Activated CD8-positive, alpha-beta memory T cell treated with anti-CD3 and anti-CD28 coated beads, Interleukin-2, amount 50 U/mL, for 48 hours (primary cell): ENCODE data around the gene FIBCD1.

Experiments used
- DNase-seq: peaks from one replicate; pipeline ENCODE4 v3.0.0-alpha.2; 2020

Gene FIBCD1

DNA sequence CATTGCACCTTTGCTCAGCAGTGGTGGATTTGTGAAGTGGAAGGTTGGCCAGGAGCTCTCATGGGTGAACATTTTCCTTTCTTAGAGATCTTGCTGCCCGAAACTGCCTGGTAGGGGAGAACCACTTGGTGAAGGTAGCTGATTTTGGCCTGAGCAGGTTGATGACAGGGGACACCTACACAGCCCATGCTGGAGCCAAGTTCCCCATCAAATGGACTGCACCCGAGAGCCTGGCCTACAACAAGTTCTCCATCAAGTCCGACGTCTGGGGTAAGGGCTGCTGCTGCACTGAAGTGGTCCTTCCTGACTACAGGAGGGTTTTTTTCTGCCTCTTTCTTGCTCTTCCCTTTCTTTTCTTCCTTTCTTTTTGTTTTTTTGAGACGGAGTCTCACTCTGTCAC lies 64.3 kb downstream of the FIBCD1 start:
- DNase-seq, result no peak

DNA sequence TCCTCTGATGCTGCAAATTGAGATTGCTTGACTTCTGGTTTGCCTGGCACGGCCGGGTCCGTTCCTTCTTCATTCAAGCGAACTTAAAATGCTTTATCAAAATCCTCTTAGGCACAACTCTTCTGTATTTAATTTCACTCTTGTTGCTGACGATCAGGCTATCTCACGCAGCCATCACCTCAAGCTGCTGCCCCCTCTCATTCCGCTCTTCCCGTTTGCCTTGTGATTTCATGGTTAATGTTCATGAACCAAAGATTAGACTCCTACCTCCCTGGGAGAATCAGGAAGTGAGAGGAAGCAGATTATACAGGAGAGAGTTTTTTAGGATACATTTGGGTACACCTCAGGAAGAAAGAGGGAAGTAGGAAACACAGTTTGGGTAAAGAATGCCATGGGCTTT lies 65.1 kb downstream of the FIBCD1 start:
- DNase-seq, result no peak

DNA sequence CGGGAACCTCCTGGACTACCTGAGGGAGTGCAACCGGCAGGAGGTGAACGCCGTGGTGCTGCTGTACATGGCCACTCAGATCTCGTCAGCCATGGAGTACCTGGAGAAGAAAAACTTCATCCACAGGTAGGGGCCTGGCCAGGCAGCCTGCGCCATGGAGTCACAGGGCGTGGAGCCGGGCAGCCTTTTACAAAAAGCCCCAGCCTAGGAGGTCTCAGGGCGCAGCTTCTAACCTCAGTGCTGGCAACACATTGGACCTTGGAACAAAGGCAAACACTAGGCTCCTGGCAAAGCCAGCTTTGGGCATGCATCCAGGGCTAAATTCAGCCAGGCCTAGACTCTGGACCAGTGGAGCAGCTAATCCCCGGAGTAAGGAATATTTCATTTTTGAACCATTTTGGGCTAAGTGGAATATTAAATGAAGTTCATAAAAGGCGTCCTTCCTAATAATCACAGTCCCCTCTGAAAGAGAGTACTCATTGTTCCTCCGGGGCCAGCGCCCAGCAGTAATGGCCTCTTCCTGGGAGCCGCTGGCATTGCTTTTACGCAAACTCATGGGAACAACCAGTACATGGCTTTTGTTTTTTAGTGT lies 66.0 kb downstream of the FIBCD1 start:
- DNase-seq, result no peak

DNA sequence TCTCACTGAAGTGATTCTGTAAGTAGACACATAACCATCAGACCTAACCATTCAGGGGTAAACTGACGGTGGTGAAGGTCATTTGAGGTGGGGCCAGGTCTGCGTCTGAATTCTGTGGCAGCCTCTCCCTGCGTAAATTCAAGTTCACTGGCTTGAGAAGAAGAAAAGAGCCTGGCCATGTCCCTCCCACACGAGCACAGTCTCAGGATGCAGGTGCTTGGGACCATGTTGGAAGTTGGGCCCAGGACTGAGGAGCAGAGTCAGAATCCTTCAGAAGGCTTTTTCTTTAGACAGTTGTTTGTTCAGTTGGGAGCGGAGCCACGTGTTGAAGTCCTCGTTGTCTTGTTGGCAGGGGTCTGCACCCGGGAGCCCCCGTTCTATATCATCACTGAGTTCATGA lies 66.5 kb downstream of the FIBCD1 start:
- DNase-seq, result no peak

DNA sequence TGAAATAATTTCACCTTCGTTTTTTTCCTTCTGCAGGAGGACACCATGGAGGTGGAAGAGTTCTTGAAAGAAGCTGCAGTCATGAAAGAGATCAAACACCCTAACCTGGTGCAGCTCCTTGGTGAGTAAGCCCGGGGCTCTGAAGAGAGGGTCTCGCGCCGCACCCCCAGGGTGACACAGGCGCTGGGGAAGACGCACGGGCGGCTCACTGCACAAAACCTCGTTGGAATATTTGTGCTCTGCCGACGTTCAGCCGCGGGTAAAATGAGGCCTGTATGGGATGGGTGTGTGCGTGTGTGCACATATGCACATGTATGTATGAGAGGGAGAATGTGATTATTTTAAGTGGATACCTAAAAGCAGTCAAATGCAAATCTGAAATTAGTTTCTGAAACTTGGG lies 67.0 kb downstream of the FIBCD1 start:
- DNase-seq, result no peak

DNA sequence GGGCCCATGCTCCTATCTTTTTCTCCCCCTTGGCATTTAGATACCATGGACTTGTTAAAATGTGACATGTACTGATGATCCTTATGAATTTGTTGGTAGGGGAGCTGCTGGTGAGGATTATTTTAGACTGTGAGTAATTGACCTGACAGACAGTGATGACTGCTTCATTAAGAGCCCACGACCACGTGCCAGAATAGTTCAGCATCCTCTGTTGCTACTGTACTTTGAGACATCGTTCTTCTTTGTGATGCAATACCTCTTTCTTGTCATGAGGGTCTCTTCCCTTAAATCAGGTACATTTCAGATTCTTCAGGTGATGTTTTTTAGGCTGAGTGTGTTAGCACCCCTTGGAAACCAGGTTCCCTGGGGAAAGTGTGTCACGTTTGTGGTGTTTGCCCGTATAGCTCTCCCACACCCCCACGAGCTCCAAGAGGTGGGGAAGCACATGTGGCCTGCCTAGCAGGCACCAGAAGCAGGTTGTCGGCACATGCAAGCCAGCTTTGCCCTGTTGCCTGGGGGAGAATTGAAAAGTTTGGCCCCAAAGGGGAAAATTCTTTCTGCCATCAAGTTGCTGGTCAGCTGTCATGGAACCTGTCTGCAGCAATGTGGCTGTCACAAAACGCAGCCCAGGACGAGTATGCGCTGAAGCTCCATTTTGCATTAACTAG lies 67.5 kb downstream of the FIBCD1 start:
- no peak for DNase-seq

DNA sequence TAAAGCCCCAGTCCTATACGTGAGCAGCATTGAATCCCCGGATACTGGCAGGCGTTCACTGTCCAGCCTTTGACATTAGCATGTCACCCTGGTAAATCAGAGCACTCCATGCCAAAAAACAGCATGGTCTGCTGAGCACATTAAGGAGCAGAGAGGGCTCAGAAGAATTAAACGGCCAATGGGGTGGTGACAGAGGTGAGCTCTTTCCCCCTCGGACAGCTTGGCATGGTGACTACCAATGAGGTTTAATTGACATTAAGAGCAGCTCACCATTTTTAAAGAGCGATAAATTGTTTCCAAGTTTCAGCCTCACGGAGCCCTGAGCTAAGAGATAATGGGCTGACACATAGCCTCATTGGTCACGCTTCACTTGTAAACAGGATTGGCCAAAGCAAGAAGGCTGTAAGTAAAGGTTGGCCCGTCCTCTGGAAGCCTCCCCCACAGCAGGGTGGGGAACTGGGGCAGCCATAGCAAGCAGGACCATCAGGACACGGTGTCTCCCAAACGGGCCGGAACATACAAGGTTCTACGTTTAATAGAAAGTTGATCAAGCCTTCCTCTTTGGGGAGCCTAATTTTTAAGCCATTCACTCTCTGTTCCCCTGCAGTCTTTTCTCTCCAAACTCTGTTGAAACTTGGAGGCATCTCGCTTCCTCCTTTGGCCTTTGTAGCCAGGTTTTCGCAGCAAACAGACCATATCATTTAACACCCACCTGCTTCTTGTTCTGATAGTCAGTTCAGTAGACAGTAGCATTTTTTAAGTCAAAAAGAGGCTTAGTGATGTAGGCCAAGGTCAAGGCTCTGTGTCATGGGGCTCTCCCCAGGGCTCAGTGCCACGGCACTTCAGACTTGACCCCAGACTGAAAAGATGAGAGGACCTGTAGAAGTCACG lies 68.3 kb downstream of the FIBCD1 start:
- DNase-seq, result no peak

DNA sequence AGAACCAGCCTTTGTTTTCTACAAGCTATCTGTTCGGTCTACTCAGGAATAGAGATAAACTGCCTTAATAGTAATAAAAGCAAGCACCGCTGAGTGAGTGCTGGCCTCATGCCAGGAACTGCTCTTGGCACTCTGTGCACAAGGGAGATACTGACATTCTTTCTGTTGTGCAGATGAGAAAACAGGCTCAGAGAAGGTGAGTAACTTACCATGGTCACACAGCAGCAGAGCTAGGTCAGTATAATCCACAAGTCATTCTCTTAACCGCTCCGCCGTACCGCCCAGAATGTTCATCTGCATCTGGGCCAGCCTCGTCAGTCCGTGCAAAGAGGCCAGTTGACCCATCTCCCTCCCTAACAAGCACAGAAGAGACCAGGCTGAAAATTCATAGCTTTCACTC lies 69.8 kb downstream of the FIBCD1 start:
- no peak for DNase-seq

DNA sequence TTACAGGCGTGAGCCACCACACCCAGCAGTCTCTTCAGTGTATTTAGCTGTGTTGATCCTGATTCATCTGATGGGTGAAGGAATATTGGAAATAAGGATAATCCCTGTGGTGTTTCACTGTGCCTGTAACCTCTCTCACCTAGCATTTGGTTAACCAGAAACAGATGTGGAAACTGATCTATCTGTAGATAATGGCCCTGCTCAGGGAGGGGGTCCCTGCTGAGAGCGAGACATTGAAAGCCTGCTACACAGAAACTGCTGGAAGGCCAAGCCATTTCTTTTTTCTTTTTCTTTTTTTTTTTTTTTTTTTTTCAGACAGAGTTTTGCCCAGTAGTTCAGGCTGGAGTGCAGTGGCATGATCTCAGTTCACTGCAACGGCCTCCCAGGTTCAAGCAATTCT lies 70.8 kb downstream of the FIBCD1 start:
- DNase-seq, result no peak

DNA sequence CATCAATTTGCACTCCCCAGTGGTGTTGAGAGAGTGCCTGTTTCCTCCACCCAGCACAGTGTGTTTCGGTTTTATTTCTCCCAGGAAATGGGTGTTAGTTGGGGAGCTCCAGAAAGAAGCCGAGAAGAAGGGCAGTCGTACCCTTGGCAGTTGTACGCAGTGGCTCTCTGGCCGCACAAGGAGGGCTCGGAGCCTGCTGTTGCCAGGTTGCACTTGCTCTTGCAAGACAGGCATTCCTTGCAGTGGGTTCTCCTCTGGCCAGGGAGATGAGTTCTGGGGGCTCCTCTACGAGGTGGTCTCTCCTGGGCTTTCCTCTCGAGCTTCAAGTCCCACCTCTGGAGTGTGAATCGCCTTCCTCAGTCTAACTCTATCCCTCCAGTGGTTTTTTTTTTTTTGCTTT lies 71.5 kb downstream of the FIBCD1 start:
- DNase-seq, result no peak

DNA sequence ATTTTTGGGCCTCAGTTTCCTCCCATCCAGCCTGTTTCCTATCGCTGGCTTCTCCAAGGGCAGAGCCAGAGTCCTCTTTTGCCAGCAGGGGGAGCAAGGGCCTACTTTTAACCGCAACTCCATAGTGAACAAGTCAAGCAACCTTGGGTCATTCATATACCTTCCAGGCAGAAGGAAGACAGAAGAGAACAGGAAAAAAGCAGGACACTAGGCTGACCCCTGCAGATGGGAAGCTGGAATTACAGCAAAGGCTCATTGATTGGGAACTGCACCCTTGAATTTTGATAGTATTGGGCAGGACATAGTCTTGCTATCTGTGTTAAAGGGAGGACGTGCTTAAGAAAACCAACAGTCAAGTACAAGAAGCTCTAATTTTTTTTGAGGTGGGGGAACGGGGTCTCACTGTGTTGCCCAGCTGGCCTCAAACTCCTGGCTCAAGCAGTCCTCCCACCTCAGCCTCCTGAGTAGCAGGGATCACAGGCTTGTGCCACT lies 72.5 kb downstream of the FIBCD1 start:
- DNase-seq, result peak; percentile 68

DNA sequence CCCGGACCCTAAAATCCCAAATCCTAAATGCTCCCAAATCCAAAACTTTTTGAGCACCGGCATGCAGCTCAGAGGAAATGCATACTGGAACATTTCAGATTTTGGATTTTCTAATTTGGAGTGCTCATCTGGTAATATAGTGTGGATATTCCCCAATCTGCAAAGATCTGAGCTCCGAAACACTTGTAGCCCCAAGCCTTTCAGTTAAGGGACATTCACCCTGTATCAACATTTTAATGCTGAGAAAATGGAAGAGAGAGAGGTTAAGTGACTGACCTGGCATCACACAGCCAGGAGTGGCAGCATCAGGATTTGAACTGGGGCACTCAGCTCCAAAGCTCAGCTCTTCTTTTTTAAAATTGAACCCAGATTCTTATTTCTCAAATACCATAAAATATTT lies 73.1 kb downstream of the FIBCD1 start:
- DNase-seq, result no peak

DNA sequence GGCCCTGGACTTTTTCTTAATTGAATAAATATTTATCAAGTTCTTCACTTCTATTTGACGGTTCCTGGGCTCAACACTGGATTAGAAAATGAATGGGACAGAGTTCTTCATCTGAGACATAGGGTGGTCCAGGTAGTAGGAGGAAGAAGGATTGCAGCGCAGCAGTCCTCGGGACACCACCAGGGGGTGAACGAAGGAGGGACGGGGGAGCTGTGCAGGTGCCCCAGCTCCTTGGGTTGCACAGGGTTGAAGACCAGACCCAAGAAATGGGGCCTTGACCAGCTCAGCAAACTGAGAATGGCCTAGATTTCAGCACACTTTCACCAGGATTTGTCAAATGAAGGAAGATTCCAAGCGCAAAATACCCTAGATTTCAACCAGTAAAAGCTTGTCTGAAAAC lies 74.5 kb downstream of the FIBCD1 start:
- no peak for DNase-seq

DNA sequence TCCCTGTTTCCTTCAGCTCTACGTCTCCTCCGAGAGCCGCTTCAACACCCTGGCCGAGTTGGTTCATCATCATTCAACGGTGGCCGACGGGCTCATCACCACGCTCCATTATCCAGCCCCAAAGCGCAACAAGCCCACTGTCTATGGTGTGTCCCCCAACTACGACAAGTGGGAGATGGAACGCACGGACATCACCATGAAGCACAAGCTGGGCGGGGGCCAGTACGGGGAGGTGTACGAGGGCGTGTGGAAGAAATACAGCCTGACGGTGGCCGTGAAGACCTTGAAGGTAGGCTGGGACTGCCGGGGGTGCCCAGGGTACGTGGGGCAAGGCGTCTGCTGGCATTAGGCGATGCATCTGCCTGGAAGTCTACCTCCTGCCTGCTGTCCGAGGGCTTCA lies 76.3 kb downstream of the FIBCD1 start:
- DNase-seq, result no peak

DNA sequence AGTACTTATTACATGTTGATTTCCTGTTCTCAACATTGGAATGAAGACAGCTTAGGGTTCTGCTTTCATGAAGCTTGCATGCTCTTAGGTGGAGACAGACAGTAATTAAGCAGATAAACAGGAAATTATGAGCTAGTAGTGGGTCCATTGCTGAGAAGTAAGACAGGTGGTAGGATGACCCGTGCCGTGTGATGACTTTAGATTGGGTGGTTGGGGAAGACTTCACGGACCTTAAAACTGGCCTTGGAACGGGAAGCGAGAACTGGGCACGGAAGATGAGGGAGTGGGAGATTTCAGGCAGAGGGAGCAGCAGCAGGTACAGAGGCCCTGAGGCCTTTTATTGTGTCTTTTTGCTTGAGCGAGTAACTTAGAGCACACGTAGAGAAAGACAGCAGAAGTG lies 76.8 kb downstream of the FIBCD1 start:
- no peak for DNase-seq

DNA sequence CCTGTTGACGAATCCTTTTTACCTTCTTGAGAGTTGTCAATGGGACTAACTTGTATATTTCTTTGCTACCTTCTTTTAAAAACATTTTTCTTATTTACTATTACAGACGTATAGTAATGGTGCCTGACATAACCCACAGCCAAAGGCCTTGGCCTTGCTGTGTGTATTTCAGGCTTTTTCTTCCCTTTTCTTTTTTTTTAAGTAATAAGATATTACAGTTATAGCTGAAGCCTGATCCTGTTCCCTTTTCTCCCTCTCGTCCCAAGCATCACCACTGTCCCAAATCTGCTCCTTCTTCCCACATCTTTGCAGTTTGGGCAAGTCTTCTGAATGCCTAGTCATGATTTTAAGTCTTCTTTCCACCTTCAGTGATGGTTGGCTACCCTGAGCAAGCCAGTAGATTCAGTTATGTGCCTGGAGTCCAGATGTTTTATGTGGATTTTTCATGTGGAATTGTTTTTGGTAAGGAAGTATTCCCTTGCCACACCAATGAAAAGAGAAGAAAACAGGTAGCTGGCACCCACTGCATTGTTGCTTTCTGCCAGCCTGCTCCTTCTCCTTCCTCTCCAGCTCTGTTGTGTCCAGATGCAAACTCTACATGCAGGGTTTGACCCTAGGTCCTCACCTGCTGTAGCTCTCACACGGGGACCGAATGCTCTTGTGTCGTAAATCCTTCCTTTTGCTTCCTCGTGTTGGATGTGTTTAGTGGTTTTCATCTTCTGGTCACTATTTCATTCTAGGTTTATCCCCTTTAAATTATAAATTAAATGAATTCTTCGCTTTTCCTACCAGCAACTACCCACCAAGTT lies 77.5 kb downstream of the FIBCD1 start:
- no peak for DNase-seq

DNA sequence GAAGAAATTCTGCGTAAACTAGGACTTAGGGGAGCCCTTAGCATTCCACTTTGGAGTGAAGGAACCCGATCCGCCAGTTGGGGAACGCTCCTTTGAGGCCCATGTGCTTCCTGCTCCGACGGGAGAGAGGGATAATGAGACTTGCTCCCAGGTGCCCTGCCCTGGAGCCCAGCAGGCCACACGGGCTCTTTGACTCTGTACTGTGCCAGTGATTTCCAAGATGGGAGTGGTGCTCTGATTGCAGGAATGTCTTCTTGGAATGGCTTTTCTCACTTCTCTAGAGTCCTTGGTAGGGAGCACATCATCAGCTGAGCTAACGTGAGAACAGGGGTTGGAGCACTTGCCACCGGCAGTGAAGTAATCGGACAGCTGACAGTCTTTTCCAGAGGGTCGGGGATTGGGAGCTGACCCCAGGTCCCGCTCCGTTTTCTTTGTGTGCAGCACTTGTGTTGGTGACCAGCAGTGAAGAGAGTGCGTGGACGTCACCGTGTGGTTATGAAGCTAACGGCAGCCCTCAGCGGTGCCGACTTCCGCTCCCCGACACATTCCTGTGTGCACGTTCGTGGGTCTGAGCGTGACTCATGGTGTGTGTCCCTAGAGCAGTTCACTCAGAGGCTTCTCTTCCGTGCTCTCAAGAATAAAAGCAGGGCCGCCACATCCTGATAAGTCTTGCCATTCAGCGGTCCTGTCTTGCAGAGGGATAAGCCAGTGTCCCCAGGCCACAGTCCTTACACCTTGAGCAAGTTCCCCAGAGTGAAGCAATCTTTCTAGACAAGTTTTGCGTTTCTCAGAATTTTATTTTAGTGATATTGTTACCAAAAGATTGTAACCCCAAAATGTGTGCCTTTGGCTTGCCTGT lies 78.4 kb downstream of the FIBCD1 start:
- DNase-seq, result no peak

DNA sequence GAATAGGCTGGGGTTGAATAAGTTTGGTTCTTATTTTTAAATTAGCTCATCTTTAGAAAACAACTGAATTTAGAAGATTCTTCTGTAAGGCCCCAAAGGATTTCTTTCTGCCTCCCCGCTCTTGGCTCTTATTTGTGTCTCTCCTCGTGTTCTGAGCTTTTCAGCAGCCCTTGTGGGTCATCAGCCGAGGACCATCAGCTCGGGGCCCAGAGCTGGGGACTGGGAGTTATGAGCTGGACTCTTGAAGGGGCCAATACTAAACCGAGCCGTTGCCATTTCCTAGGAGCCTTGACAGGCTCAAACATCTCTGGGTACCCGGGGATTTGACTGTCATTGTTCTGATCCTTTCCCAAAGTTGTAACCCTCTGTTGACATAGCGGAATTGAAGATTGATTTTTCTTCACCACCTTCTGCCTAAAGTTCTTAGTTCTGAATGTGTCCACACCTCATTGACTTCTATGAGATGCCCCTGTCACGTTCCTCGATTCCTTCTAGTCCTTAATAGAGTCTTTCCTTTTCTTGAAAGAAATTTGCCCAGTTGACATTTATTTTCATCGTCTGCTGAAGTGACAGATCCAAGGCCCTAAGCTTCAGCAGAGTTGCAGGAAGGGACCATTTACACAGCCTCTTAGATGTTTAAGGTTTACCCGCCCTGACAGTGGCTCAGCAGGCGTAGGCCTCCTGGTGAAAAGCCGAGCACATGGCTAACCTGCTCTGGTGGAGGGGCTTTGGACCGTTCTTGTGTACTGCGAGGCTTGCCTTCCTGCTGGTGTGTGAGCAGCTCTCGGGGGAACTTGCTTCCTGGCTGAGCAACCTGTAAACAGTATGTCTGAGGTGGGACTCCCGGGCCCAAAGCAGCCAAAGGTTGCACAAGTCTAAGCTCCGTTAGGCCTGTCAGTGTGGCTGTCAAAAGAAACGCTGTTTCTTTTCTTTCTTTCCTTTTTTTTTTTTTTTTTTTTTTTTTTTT lies 80.0 kb downstream of the FIBCD1 start:
- DNase-seq, result no peak

DNA sequence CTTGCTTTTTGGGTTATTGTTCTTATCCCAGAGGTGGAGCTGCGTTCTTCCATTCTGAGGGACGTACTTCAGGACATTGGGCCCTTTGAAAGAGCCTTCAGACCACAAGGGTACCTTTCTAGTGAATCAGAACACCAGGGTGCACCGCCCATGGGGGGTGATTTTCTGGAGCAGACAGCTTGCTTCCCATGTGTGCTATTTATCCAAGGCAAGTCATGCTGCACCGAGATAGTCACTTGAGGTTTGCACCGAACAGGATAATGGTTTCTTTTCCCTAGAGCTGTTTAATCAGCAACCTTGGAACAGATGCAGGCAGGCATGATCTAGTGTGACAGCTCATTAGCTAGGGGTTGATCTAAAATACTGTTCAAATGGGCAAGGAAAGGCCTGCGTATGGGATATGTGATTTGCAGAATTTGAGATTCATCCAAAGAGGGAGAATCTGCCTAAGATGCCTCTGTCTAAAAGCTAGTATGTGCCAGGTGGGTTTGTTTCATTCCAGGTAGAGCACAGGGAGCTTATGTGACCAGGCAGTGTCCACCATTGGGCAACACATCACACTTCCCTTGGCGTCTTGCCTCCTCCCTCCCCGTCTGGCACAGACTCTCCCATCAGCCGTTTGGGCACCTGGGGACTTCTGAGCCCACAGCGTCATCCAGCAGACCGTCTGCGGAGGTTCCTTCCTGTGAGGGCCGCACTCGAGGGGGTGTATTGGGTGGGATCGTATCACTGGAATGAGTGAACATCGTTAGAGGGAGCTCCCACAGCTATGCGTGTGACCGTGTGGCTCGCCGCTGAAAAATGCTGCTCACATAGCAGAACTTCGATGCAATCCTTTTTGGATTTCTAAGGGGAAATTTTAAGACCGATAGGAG lies 80.9 kb downstream of the FIBCD1 start:
- no peak for DNase-seq

DNA sequence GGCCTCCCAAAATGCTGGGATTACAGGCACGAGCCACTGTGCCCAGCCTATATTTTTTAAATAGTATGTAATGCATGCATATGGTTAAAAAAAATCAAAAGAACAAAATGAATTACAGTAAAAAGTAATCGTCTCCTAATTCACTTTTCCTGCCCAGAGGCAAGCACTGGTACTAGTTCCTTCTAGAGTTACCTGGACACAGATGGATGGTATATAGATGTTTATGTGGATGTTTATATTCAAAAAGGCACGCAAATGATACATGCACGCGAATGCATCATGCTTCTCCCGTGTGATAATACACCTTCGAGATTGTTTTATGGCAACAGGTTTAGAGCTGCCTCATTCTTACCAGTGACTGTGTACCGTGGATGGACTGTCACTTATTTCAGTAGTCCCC lies 82.6 kb downstream of the FIBCD1 start:
- DNase-seq, result no peak
